Endothelial cell of umbilical vein (primary cell): ENCODE results near the gene MEAK7. TPM values are rescaled to one million over a fixed set of nuclear protein-coding genes. Genes with fewer than 3 reads are reported as not detected.

ENCODE experiments used
- BruUV-seq: library from RNA; stranded (reverse); fragments of 400-500 nt; replicated peaks from 2 replicates; lab custom pipeline; 2021; lab: Mats Ljungman, UMichigan
- CTCF ChIA-PET: fragments of 300-600, 350-600 bp; sonication (Branson Sonifier 250); formaldehyde crosslinking; loops from one replicate; lab custom pipeline; 2021; ENCODE audit warnings: antibody characterized with exemption, inconsistent platforms; lab: Charles Lee
- POLR2A ChIA-PET: fragments of 300-600, 350-600 bp; sonication (Branson Sonifier 250); formaldehyde crosslinking; loops from one replicate; lab custom pipeline; 2021; ENCODE audit warnings: antibody characterized with exemption, inconsistent platforms; lab: Charles Lee
- DNase-seq: peaks from one replicate; pipeline ENCODE4 v3.0.0-alpha.2; 2011; ENCODE audit warnings: low read depth, low spot score
- FAIRE-seq: peaks from 2 replicates; lab custom pipeline; 2011; peaks lifted over from hg19 to GRCh38; lab: Jason Lieb, UNC
- H2AFZ ChIP-seq: 2 replicates; pipeline ENCODE4 v1.6.0; 2012; ENCODE audit warnings: low read depth, low read length, control low read depth, inconsistent platforms
- H3K27ac ChIP-seq: 2 replicates; pipeline ENCODE4 v1.5.1; 2011; ENCODE audit warnings: low read depth, mild to moderate bottlenecking, control low read depth, low read length, moderate library complexity; ENCODE audit not compliant: insufficient read depth
- H3K27me3 ChIP-seq, 2 experiments: 2 replicates each; pipeline versions ENCODE4 v1.6.0 to v1.6.1; 2011; ENCODE audit warnings: low read length in 2 of 2, mixed read lengths in 1 of 2; ENCODE audit not compliant: control insufficient read depth in 2 of 2, insufficient read depth in 2 of 2
- H3K36me3 ChIP-seq, 2 experiments: 2 replicates in 1 of 2; 3 replicates in 1 of 2; pipeline ENCODE4 v1.5.1; 2011; ENCODE audit warnings: low read length in 2 of 2, mild to moderate bottlenecking in 1 of 2, moderate library complexity in 1 of 2; ENCODE audit not compliant: control insufficient read depth in 2 of 2, insufficient read depth in 2 of 2; ENCODE audit errors: extremely low read depth in 1 of 2
- H3K4me1 ChIP-seq: 3 replicates; pipeline ENCODE4 v1.5.1; 2011; ENCODE audit warnings: mild to moderate bottlenecking, low read length; ENCODE audit not compliant: control insufficient read depth, insufficient read depth; ENCODE audit errors: extremely low read depth
- H3K4me2 ChIP-seq: 2 replicates; pipeline ENCODE4 v1.6.1; 2011; ENCODE audit warnings: low read length, control low read depth, mixed read lengths; ENCODE audit not compliant: insufficient read depth
- H3K4me3 ChIP-seq, 3 experiments: fragments of 200-600 bp in 1 of 3; sonication (generic), shearing (Covaris generic) in 1 of 3; replicated peaks in 1 of 3; 2 replicates each; pipeline ENCODE4 v1.5.1; 2011 to 2016; ENCODE audit warnings: control low read depth in 3 of 3, low read length in 3 of 3, mild to moderate bottlenecking in 2 of 3, inconsistent platforms in 1 of 3, low read depth in 1 of 3, moderate library complexity in 1 of 3; ENCODE audit not compliant: insufficient read depth in 1 of 3
- H3K79me2 ChIP-seq: 2 replicates; pipeline ENCODE4 v1.6.0; 2012; ENCODE audit warnings: low read length, inconsistent platforms; ENCODE audit not compliant: control insufficient read depth, insufficient read depth
- H3K9ac ChIP-seq: replicated peaks from 2 replicates; pipeline ENCODE3; 2011; ENCODE audit warnings: low read length, control low read depth; ENCODE audit not compliant: insufficient read depth; ENCODE audit errors: extremely low read depth
- H3K9me1 ChIP-seq: replicated peaks from 3 replicates; pipeline ENCODE4 v1.6.0; 2011; ENCODE audit warnings: mild to moderate bottlenecking, low read length; ENCODE audit not compliant: control insufficient read depth, insufficient read depth; ENCODE audit errors: extremely low read depth
- H3K9me3 ChIP-seq: replicated peaks from 2 replicates; pipeline ENCODE4 v1.5.1; 2012; ENCODE audit warnings: low read length, inconsistent platforms; ENCODE audit not compliant: control insufficient read depth, insufficient read depth
- H4K20me1 ChIP-seq: replicated peaks from 2 replicates; pipeline ENCODE3; 2011; ENCODE audit warnings: mild to moderate bottlenecking, low read length; ENCODE audit not compliant: control insufficient read depth, insufficient read depth; ENCODE audit errors: extremely low read depth
- CTCF ChIP-seq, 2 donors: IDR thresholded peaks; 1 replicate in 1 of 2; 2 replicates in 1 of 2; pipeline ENCODE4 v1.5.1; 2011; ENCODE audit warnings: low read length in 2 of 2, mild to moderate bottlenecking in 2 of 2, moderate library complexity in 2 of 2, control low read depth in 1 of 2, inconsistent platforms in 1 of 2, low read depth in 1 of 2; ENCODE audit not compliant: insufficient read depth in 1 of 2; ENCODE audit errors: extremely low read depth in 1 of 2
- EZH2 ChIP-seq: IDR thresholded peaks from 2 replicates; pipeline ENCODE4 v1.6.1; 2012; ENCODE audit warnings: borderline replicate concordance, low read depth, mild to moderate bottlenecking, moderate library complexity, low read length, inconsistent platforms; ENCODE audit not compliant: severe bottlenecking
- FOS ChIP-seq: IDR thresholded peaks from 2 replicates; pipeline ENCODE4 v1.6.1; 2011; ENCODE audit warnings: mild to moderate bottlenecking, low read length, moderate library complexity, borderline replicate concordance; ENCODE audit not compliant: insufficient read depth
- GATA2 ChIP-seq: IDR thresholded peaks from 2 replicates; pipeline ENCODE4 v1.7.0; 2011; ENCODE audit warnings: low read depth, mild to moderate bottlenecking, moderate library complexity, mixed read lengths, low read length; ENCODE audit not compliant: insufficient read length, insufficient read depth
- JUN ChIP-seq: IDR thresholded peaks from 2 replicates; pipeline ENCODE4 v1.6.1; 2011; ENCODE audit warnings: borderline replicate concordance, low read depth; ENCODE audit not compliant: insufficient read length, insufficient read depth
- MAX ChIP-seq: IDR thresholded peaks from 2 replicates; pipeline ENCODE4 v1.6.1; 2011; ENCODE audit not compliant: insufficient read depth, insufficient read length
- MYC ChIP-seq: IDR thresholded peaks from one replicate; pipeline ENCODE4 v1.6.1; 2011; ENCODE audit warnings: mild to moderate bottlenecking, low read depth, low read length
- POLR2A ChIP-seq: IDR thresholded peaks from 2 replicates; pipeline ENCODE4 v1.6.1; 2012; ENCODE audit warnings: low read depth, mild to moderate bottlenecking, control low read depth, low read length
- POLR2AphosphoS5 ChIP-seq: IDR thresholded peaks from 2 replicates; pipeline ENCODE4 v1.6.1; 2012; ENCODE audit warnings: low read depth, mild to moderate bottlenecking, control low read depth, low read length, moderate library complexity; ENCODE audit not compliant: insufficient read depth
- dilution Hi-C: fragments of 300-500 bp; cut with MboI; formaldehyde crosslinking; loops from one replicate; pipeline ENCODE4 v1.15.0; 2019; ENCODE audit warnings: low sequenced_read_pairs; ENCODE audit not compliant: extremely low pct_ligation_motif_present
- intact Hi-C: fragments of 100-400 bp; cut with micrococcal nuclease; formaldehyde crosslinking; loops from one replicate; pipeline ENCODE4 v1.10.0; 2022
- polyA plus RNA-seq, 4 experiments: library from polyadenylated mRNA; depleted of rRNA in 3 of 4; stranded (reverse) in 3 of 4; unstranded in 1 of 4; fragments of >200 nt; gene quantifications; 2 replicates each; pipeline versions ENCODE4 v1.2.1 to v1.2.3, GENCODE V29; 2011 to 2012; ENCODE audit warnings: missing spikeins in 1 of 4
- total RNA-seq: library from RNA; stranded (reverse); gene quantifications from 2 replicates; pipeline ENCODE4 v1.2.3, GENCODE V29; 2021

The MEAK7 gene
- total and polyA plus RNA-seq, 2 donors (not counting 3 experiments of a cell fraction or from before 2014, with no cell fraction given) = 16.2 to 22.7 TPM

- ChIA-PET POLR2A (interaction anchor here (0.7 kb wide), 1 partner anchor 216 kb away, joined by 3 read pairs; no protein-coding TSS in a partner anchor), CTCF (interaction anchor here (0.9 to 9.0 kb wide), 7 partner anchors 14 to 225 kb away, joined by 3 to 154 read pairs (median 3); no protein-coding TSS in a partner anchor)
- Histone ChIP-seq H3K27me3 (no peaks in the 10 kb centered on the region), H3K9me1 (no peaks in the 10 kb centered on the region), H3K4me2 (no peak overlapping the region), H3K27ac (no peak overlapping the region), H3K36me3 (no peaks in the 10 kb centered on the region), H3K4me3 (no peak overlapping the region), H3K9me3 (no peaks in the 10 kb centered on the region), H2AFZ (no peak overlapping the region), H4K20me1 (no peaks in the 10 kb centered on the region), H3K9ac (no peak overlapping the region), H3K4me1 (peaks cover 3% of the 10 kb centered on the region), H3K79me2 (no peaks in the 10 kb centered on the region)
- FAIRE-seq (no peak), DNase-seq (no peak)
- intact Hi-C loops = loop anchor here (10.0 kb wide), 1 partner anchor 441 kb away; no protein-coding TSS in a partner anchor
- BruUV-seq = no TSS peak
- dilution Hi-C loops = loop anchor here (25.0 kb wide), 1 partner anchor 99 kb away; the partner anchor contains the start of gene COTL1
- TF ChIP-seq MYC = no peak
- TF ChIP-seq GATA2 = no peak
- no peak for TF ChIP-seq EZH2
- TF ChIP-seq FOS = no peak
- TF ChIP-seq POLR2A = no peak
- no peak for TF ChIP-seq MAX
- TF ChIP-seq CTCF (IDR thresholded peaks at IDR 0.05; ENCODE audit: extremely low read depth in 1 of 2, insufficient read depth in 1 of 2, low read depth in 1 of 2, low read length in 2 of 2) = no peak
- no peak for TF ChIP-seq JUN
- no peak for TF ChIP-seq POLR2AphosphoS5
These were observed 9.2 kb upstream of the MEAK7 start for GRCh38 chr16:84513666-84514065.
